ENCODE data around the gene ADAMTS2. TPM values are rescaled to one million over a fixed set of nuclear protein-coding genes. Genes with fewer than 3 reads are reported as not detected.

ADAMTS2 gene
- total RNA-seq, 1 experiment from 2014 or later = 3.9 TPM

DNA sequence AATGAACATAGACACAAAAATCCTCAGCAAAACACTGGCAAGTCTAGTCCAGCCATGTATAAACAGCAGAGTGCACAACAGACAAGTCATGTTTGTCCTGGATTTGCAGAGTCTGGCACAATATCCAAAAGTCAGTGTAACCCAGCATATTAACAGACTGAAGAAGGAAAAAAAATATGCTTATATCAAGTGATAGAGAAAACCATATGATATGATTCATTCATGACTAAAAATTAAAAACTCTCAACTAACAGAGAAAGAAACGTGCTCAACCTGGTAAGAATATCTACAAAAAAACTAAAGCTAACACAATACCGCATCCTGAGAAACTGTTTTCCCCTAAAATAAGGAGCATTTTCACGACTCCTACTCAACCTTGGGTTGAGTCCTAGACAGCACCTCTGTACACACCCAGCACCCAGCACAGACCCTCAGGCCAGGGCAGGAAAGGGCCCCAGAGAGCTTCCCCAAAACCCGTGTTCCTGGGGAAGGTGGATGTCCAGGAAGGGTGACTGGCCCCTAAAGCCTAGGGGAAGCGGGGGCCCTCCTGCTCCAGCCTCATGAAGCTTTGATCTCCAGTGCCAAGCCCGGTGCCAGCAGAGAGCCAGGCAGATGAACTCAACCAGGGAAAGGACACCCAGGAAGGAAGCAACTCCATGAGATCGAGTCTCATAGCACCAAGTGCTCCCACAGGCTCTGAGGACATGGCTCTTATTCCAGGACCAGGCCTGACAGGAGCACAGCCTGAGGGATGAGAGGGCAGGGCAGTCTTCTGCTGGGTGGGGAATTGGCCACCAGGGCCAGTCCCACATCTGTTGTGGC is 38.9 kb downstream of the ADAMTS2 start (continued):
- TF ChIP-seq, protein P1, sequence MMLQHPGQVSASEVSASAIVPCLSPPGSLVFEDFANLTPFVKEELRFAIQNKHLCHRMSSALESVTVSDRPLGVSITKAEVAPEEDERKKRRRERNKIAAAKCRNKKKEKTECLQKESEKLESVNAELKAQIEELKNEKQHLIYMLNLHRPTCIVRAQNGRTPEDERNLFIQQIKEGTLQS (IDR thresholded peaks at IDR 0.05) = no peak

DNA sequence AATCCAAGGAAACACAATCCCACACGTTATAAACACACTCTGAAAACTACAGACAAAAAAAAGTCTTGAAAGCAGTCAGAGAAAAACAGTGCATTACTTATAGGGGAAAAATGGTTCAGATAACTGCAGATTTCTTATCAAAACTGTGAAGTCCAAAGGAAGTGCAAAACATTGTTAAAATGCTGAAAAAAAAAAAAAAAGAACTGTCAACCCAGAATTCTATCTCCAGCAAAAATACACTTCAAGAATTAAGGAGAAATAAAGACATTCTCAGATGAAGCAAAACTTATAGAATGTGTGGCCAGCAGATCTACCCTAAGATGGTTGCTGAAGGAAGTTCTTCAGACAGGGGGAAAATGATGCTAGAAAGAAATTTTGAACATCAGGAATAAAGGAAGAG is 40.4 kb downstream of the ADAMTS2 start:
- H3K36me3 ChIP-seq (ENCODE audit: control insufficient read depth in 1 of 2, insufficient read depth in 2 of 2, low read length in 2 of 2) = no peaks in the 10 kb centered on the region
- TF ChIP-seq TCF7L2 (IDR thresholded peaks at IDR 0.05; ENCODE audit: borderline replicate concordance, extremely low read depth, insufficient read depth, insufficient read length) = no peak
- no peak for TF ChIP-seq JUND (IDR thresholded peaks at IDR 0.05)
- TF ChIP-seq, protein P2, sequence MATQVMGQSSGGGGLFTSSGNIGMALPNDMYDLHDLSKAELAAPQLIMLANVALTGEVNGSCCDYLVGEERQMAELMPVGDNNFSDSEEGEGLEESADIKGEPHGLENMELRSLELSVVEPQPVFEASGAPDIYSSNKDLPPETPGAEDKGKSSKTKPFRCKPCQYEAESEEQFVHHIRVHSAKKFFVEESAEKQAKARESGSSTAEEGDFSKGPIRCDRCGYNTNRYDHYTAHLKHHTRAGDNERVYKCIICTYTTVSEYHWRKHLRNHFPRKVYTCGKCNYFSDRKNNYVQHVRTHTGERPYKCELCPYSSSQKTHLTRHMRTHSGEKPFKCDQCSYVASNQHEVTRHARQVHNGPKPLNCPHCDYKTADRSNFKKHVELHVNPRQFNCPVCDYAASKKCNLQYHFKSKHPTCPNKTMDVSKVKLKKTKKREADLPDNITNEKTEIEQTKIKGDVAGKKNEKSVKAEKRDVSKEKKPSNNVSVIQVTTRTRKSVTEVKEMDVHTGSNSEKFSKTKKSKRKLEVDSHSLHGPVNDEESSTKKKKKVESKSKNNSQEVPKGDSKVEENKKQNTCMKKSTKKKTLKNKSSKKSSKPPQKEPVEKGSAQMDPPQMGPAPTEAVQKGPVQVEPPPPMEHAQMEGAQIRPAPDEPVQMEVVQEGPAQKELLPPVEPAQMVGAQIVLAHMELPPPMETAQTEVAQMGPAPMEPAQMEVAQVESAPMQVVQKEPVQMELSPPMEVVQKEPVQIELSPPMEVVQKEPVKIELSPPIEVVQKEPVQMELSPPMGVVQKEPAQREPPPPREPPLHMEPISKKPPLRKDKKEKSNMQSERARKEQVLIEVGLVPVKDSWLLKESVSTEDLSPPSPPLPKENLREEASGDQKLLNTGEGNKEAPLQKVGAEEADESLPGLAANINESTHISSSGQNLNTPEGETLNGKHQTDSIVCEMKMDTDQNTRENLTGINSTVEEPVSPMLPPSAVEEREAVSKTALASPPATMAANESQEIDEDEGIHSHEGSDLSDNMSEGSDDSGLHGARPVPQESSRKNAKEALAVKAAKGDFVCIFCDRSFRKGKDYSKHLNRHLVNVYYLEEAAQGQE (IDR thresholded peaks at IDR 0.05; ENCODE audit: low read depth) = no peak
- TF ChIP-seq SP1 (IDR thresholded peaks at IDR 0.05; ENCODE audit: low read depth) = no peak
- no peak for TF ChIP-seq ELF1 (IDR thresholded peaks at IDR 0.05; ENCODE audit: borderline replicate concordance, low read depth)
- TF ChIP-seq, protein P3, sequence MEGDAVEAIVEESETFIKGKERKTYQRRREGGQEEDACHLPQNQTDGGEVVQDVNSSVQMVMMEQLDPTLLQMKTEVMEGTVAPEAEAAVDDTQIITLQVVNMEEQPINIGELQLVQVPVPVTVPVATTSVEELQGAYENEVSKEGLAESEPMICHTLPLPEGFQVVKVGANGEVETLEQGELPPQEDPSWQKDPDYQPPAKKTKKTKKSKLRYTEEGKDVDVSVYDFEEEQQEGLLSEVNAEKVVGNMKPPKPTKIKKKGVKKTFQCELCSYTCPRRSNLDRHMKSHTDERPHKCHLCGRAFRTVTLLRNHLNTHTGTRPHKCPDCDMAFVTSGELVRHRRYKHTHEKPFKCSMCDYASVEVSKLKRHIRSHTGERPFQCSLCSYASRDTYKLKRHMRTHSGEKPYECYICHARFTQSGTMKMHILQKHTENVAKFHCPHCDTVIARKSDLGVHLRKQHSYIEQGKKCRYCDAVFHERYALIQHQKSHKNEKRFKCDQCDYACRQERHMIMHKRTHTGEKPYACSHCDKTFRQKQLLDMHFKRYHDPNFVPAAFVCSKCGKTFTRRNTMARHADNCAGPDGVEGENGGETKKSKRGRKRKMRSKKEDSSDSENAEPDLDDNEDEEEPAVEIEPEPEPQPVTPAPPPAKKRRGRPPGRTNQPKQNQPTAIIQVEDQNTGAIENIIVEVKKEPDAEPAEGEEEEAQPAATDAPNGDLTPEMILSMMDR (IDR thresholded peaks at IDR 0.05 in 2 of 3, conservative IDR thresholded peaks at IDR 0.05 in 1 of 3; ENCODE audit: borderline replicate concordance in 1 of 3, insufficient read depth in 1 of 3, low read depth in 2 of 3, low read length in 2 of 3) = no peak
- TF ChIP-seq POLR2A (IDR thresholded peaks at IDR 0.05; ENCODE audit: borderline replicate concordance, extremely low read depth, insufficient read depth, insufficient read length) = no peak
- no peak for TF ChIP-seq YY1 (IDR thresholded peaks at IDR 0.05; ENCODE audit: extremely low read depth, insufficient replicate concordance, low read depth, low read length)
- TF ChIP-seq, protein P1 (IDR thresholded peaks at IDR 0.05) = no peak
- TF ChIP-seq SRF (IDR thresholded peaks at IDR 0.05; ENCODE audit: low read depth) = no peak
- no peak for TF ChIP-seq EZH2phosphoT487 (IDR thresholded peaks at IDR 0.05; ENCODE audit: borderline replicate concordance)
- no peak for TF ChIP-seq EGR1 (IDR thresholded peaks at IDR 0.05; ENCODE audit: low read depth)
- TF ChIP-seq CEBPB (IDR thresholded peaks at IDR 0.05; ENCODE audit: low read depth) = no peak
- TF ChIP-seq ZFX (IDR thresholded peaks at IDR 0.05) = no peak
- TF ChIP-seq POLR2AphosphoS5 (IDR thresholded peaks at IDR 0.05; ENCODE audit: low read depth, low read length) = no peak
- TF ChIP-seq ZNF274 (IDR thresholded peaks at IDR 0.05; ENCODE audit: low read depth, low read length) = no peak
- no peak overlapping the region for H3K27ac ChIP-seq (ENCODE audit: low read depth, low read length)
- no peak overlapping the region for H3K9ac ChIP-seq (ENCODE audit: low read length)
- RAD21 ChIA-PET (ENCODE audit: low non-redundant PET in 1 of 2, low total read pairs in 2 of 2, uncharacterized antibody in 2 of 2, unreplicated experiment in 2 of 2) = no interaction called here
- no peaks in the 10 kb centered on the region for H3K4me1 ChIP-seq (ENCODE audit: control insufficient read depth in 1 of 2, insufficient read depth in 2 of 2, low read length in 2 of 2)
- no TSS peak for BruUV-seq (replicated peaks)
- H3K79me2 ChIP-seq (ENCODE audit: insufficient read depth, low read length) = no peaks in the 10 kb centered on the region
- H3K9me3 ChIP-seq (ENCODE audit: control insufficient read depth in 1 of 2, insufficient read depth in 1 of 2, low read depth in 1 of 2, low read length in 2 of 2) = no peaks in the 10 kb centered on the region
- DNase-seq (ENCODE audit: low read depth, low spot score) = no peak
- H4K20me1 ChIP-seq (ENCODE audit: insufficient read depth) = no peaks in the 10 kb centered on the region
- H3K27me3 ChIP-seq (ENCODE audit: insufficient read depth, low read length) = peaks cover 11% of the 10 kb centered on the region; the same call in 1 of the 2 replicates
- no peak overlapping the region for H3K4me3 ChIP-seq (replicated peaks in 1 of 2; ENCODE audit: low read depth in 1 of 2, low read length in 2 of 2)
- no peak overlapping the region for H3K4me2 ChIP-seq (ENCODE audit: low read length)
- CTCF ChIA-PET = no interaction called here
- intact Hi-C loops (cut with micrococcal nuclease) = no loop called here
- no peak overlapping the region for H2AFZ ChIP-seq (ENCODE audit: low read depth, low read length, poor library complexity, severe bottlenecking)
- POLR2A ChIA-PET = no interaction called here
- no peak for ATAC-seq
- H3K9me2 ChIP-seq (ENCODE audit: insufficient read depth) = no peaks in the 10 kb centered on the region

Measured in HCT116 (cell line).